IMR-90 (cell line): Measurements from ENCODE around the gene SPCS1. TPM values are rescaled to one million over a fixed set of nuclear protein-coding genes. Genes with fewer than 3 reads are reported as not detected.

Source experiments
- ATAC-seq: fragments of 200-7000 bp; cut with Tn5 transposase; 2 replicates; pipeline ENCODE4 v1.9.1; 2020; ENCODE audit warnings: low read depth, mild to moderate bottlenecking, moderate library complexity
- BruUV-seq: library from RNA; stranded (reverse); fragments of 400-500 nt; replicated peaks from 2 replicates; lab custom pipeline; 2021; lab: Mats Ljungman, UMichigan
- CTCF ChIA-PET: fragments of 300-600 bp; formaldehyde crosslinking; extraction: SDS; loops from one replicate; lab custom pipeline; 2021; ENCODE audit warnings: antibody characterized with exemption; lab: Yijun Ruan, JAX
- POLR2A ChIA-PET: fragments of 300-600 bp; sonication (Branson Sonifier 250); formaldehyde crosslinking; loops from one replicate; lab custom pipeline; 2022; ENCODE audit warnings: antibody characterized with exemption; ENCODE audit not compliant: unreplicated experiment; lab: Charles Lee
- DNase-seq: peaks from one replicate; pipeline ENCODE4 v3.0.0; 2013
- H2AFZ ChIP-seq: replicated peaks from 2 replicates; pipeline ENCODE3; 2013; ENCODE audit warnings: low read length, mild to moderate bottlenecking; ENCODE audit not compliant: poor library complexity
- H2AK5ac ChIP-seq: 2 replicates; pipeline ENCODE4 v1.6.1; 2013; ENCODE audit warnings: low read depth, low read length, inconsistent platforms
- H2AK9ac ChIP-seq: replicated peaks from 2 replicates; pipeline ENCODE3; 2013; ENCODE audit warnings: mild to moderate bottlenecking, low read depth, low read length, moderate library complexity; ENCODE audit not compliant: poor library complexity
- H2BK120ac ChIP-seq: 2 replicates; pipeline ENCODE4 v1.6.1; 2013; ENCODE audit warnings: low read depth, low read length, inconsistent platforms
- H2BK15ac ChIP-seq: 3 replicates; pipeline ENCODE4 v1.6.1; 2013; ENCODE audit warnings: low read depth, low read length, inconsistent platforms
- H2BK20ac ChIP-seq: 2 replicates; pipeline ENCODE4 v1.6.1; 2013; ENCODE audit warnings: low read depth, mild to moderate bottlenecking, inconsistent platforms, low read length, moderate library complexity
- H2BK5ac ChIP-seq: 2 replicates; pipeline ENCODE4 v1.6.1; 2013; ENCODE audit warnings: mild to moderate bottlenecking, low read depth, low read length, inconsistent platforms; ENCODE audit not compliant: poor library complexity, severe bottlenecking
- H3K14ac ChIP-seq: replicated peaks from 2 replicates; pipeline ENCODE4 v1.6.1; 2013; ENCODE audit warnings: low read depth, low read length, inconsistent platforms
- H3K18ac ChIP-seq: 2 replicates; pipeline ENCODE4 v1.6.1; 2013; ENCODE audit warnings: low read depth, low read length, control low read depth
- H3K23ac ChIP-seq: 2 replicates; pipeline ENCODE4 v1.6.1; 2013; ENCODE audit warnings: low read depth, low read length, inconsistent platforms
- H3K27ac ChIP-seq: 2 replicates; pipeline ENCODE4 v1.5.1; 2013; ENCODE audit warnings: mild to moderate bottlenecking, control low read depth, low read length; ENCODE audit not compliant: insufficient read depth
- H3K27me3 ChIP-seq: 2 replicates; pipeline ENCODE4 v1.6.1; 2013; ENCODE audit warnings: low read length; ENCODE audit not compliant: control insufficient read depth, insufficient read depth
- H3K36me3 ChIP-seq: 2 replicates; pipeline ENCODE4 v1.6.1; 2013; ENCODE audit warnings: low read length, mixed read lengths; ENCODE audit not compliant: control insufficient read depth, insufficient read depth
- H3K4ac ChIP-seq: 2 replicates; pipeline ENCODE4 v1.6.1; 2013; ENCODE audit warnings: low read depth, low read length, inconsistent platforms
- H3K4me1 ChIP-seq: 2 replicates; pipeline ENCODE4 v1.6.1; 2013; ENCODE audit warnings: low read length, mixed read lengths; ENCODE audit not compliant: control insufficient read depth, insufficient read depth
- H3K4me2 ChIP-seq: 2 replicates; pipeline ENCODE4 v1.6.1; 2013; ENCODE audit warnings: low read depth, mild to moderate bottlenecking, control low read depth, low read length, moderate library complexity
- H3K4me3 ChIP-seq: 2 replicates; pipeline ENCODE4 v1.5.1; 2013; ENCODE audit warnings: low read depth, mild to moderate bottlenecking, control low read depth, low read length, moderate library complexity; ENCODE audit not compliant: insufficient read depth
- H3K56ac ChIP-seq: 2 replicates; pipeline ENCODE4 v1.6.1; 2013; ENCODE audit warnings: low read length, inconsistent platforms; ENCODE audit not compliant: insufficient read depth; ENCODE audit errors: extremely low read depth
- H3K79me1 ChIP-seq, 2 experiments: 2 replicates each; pipeline ENCODE4 v1.6.1; 2013; ENCODE audit warnings: low read length in 2 of 2, inconsistent platforms in 1 of 2, low read depth in 1 of 2
- H3K9ac ChIP-seq: 2 replicates; pipeline ENCODE4 v1.6.1; 2013; ENCODE audit warnings: low read depth, low read length, control low read depth
- H3K9me1 ChIP-seq: 2 replicates; pipeline ENCODE4 v1.6.1; 2013; ENCODE audit warnings: low read length, inconsistent platforms; ENCODE audit not compliant: insufficient read depth
- H3K9me3 ChIP-seq: 2 replicates; pipeline ENCODE4 v1.6.1; 2013; ENCODE audit warnings: low read length; ENCODE audit not compliant: control insufficient read depth, insufficient read depth
- H4K20me1 ChIP-seq: 2 replicates; pipeline ENCODE4 v1.6.1; 2013; ENCODE audit warnings: low read length, inconsistent platforms; ENCODE audit not compliant: insufficient read depth
- H4K5ac ChIP-seq: 2 replicates; pipeline ENCODE4 v1.6.1; 2013; ENCODE audit warnings: mild to moderate bottlenecking, low read depth, low read length, control low read depth
- H4K8ac ChIP-seq, 2 experiments: 2 replicates each; pipeline ENCODE4 v1.6.1; 2013; ENCODE audit warnings: low read depth in 2 of 2, low read length in 2 of 2, control low read depth in 1 of 2, inconsistent platforms in 1 of 2
- H4K91ac ChIP-seq: 2 replicates; pipeline ENCODE4 v1.6.1; 2013; ENCODE audit warnings: low read depth, low read length, inconsistent platforms; ENCODE audit not compliant: insufficient read depth
- MXI1 ChIP-seq: IDR thresholded peaks from 2 replicates; pipeline ENCODE4 v1.6.1; 2012; ENCODE audit warnings: low read depth, mild to moderate bottlenecking, low read length, moderate library complexity, borderline replicate concordance
- WGBS, 2 experiments: methylation state at CpG; one replicate each; pipeline versions ENCODE4 v1.1.5 to v1.1.7; 2013; ENCODE audit warnings: missing lambda C conversion rate in 2 of 2; ENCODE audit not compliant: insufficient read length in 1 of 2; ENCODE audit errors: extremely low coverage in 2 of 2; 5-methylcytosine and 5-hydroxymethylcytosine counted together
- dilution Hi-C: fragments of 300-500 bp; cut with HindIII; formaldehyde crosslinking; loops from one replicate; pipeline ENCODE4 v1.14.3; 2018; ENCODE audit warnings: low sequenced_read_pairs; ENCODE audit not compliant: unreplicated experiment
- in situ Hi-C: fragments of 300-500 bp; cut with MboI; formaldehyde crosslinking; loops from 3 replicates; pipeline ENCODE4 v1.14.3; 2019; ENCODE audit warnings: low sequenced_read_pairs, inconsistent platforms, mixed read lengths
- intact Hi-C: fragments of 100-400 bp; cut with micrococcal nuclease; formaldehyde crosslinking; loops from 2 replicates; pipeline ENCODE4 v1.10.0; 2022
- polyA plus RNA-seq, 3 experiments: library from polyadenylated mRNA; depleted of rRNA; stranded (reverse); fragments of >200 nt; gene quantifications; 2 replicates each; pipeline ENCODE4 v1.2.3, GENCODE V29; 2012; ENCODE audit warnings: low replicate concordance in 1 of 3
- total RNA-seq: library from RNA; depleted of rRNA; stranded (reverse); fragments of >200 nt; gene quantifications from 2 replicates; pipeline ENCODE4 v1.2.3, GENCODE V29; 2012

Gene SPCS1
- total and polyA plus RNA-seq, 2 of the 4 experiments (the other 2 are of a cell fraction): 50.5 to 124 TPM

GRCh38 chr3:52663098-52663497, 42.8 kb upstream of the SPCS1 start:
- no peak for ATAC-seq
- H3K4me2 ChIP-seq: no peak overlapping the region
- no peaks in the 10 kb centered on the region for H3K9me3 ChIP-seq
- H3K27me3 ChIP-seq: no peaks in the 10 kb centered on the region
- H3K4me3 ChIP-seq: no peak overlapping the region
- no TSS peak for BruUV-seq
- no peak overlapping the region for H2BK20ac ChIP-seq
- H4K5ac ChIP-seq: no peak overlapping the region
- CTCF ChIA-PET: no interaction called here
- intact Hi-C loops (no loop called here), in situ Hi-C loops (no loop called here), dilution Hi-C loops (no loop called here)
- no peak overlapping the region for H3K56ac ChIP-seq
- POLR2A ChIA-PET: no interaction called here
- H2AFZ ChIP-seq: no peak overlapping the region
- no peak overlapping the region for H3K4ac ChIP-seq
- peaks cover 2% of the 10 kb centered on the region; the same call in 1 of the 2 replicates for H3K9me1 ChIP-seq
- no peaks in the 10 kb centered on the region for H4K20me1 ChIP-seq
- no peak overlapping the region for H2AK9ac ChIP-seq
- no peak overlapping the region for H3K18ac ChIP-seq
- peaks cover 40% of the 10 kb centered on the region for H3K36me3 ChIP-seq
- DNase-seq: no peak
- H2BK5ac ChIP-seq: no peak overlapping the region
- no peak overlapping the region for H4K91ac ChIP-seq
- peaks cover 25 to 38% of the 10 kb centered on the region in 2 experiments for H3K79me1 ChIP-seq
- no peak overlapping the region for H3K23ac ChIP-seq
- H3K14ac ChIP-seq: no peak overlapping the region
- TF ChIP-seq MXI1: no peak
- no peak overlapping the region for H3K27ac ChIP-seq
- no peak overlapping the region for H2BK120ac ChIP-seq
- no peaks in the 10 kb centered on the region for H3K4me1 ChIP-seq
- no peak overlapping the region for H2BK15ac ChIP-seq
- no CpG with 5 or more reads among the region's 3 CpGs for WGBS, 2 experiments
- H4K8ac ChIP-seq: no peak overlapping the region
- no peak overlapping the region for H3K9ac ChIP-seq
- no peak overlapping the region for H2AK5ac ChIP-seq
